NCI-H1092 treated with DMSO at 0.1 percent for 48 hours (cell line): ENCODE results near the gene NDUFB4.
"Not testable (repeated sequence)": the region's sequence is repeated elsewhere in the genome, so short reads cannot be mapped to it uniquely, and the experiment has no call there.

ENCODE experiments used
- DNase-seq: peaks from one replicate; lab custom pipeline; 2025; lab: John Stamatoyannopoulos, UW

NDUFB4 gene

GRCh38 chr3:120637851-120638559 is 41.9 kb downstream of the NDUFB4 start:
- DNase-seq: no peak

- DNase-seq: not testable (repeated sequence)
These were observed 42.7 kb downstream of the NDUFB4 start for GRCh38 chr3:120638820-120639219.

GRCh38 chr3:120640231-120640630 is 44.1 kb downstream of the NDUFB4 start:
- no peak for DNase-seq

GRCh38 chr3:120641696-120642246 is 45.6 kb downstream of the NDUFB4 start:
- no peak for DNase-seq

- no peak for DNase-seq
These were observed 46.3 kb downstream of the NDUFB4 start for GRCh38 chr3:120642368-120642948.

- DNase-seq: no peak
These were observed 49.1 kb downstream of the NDUFB4 start for GRCh38 chr3:120645083-120645845.

- DNase-seq: no peak
These were observed 50.8 kb downstream of the NDUFB4 start for GRCh38 chr3:120646771-120647432.

- no peak for DNase-seq
These were observed 52.2 kb downstream of the NDUFB4 start for GRCh38 chr3:120648290-120648689.

- DNase-seq: no peak
These were observed 53.7 kb downstream of the NDUFB4 start for GRCh38 chr3:120649830-120650233.

GRCh38 chr3:120650311-120650710 is 54.2 kb downstream of the NDUFB4 start:
- no peak for DNase-seq
